ENCODE measurements around the gene GARRE1.
"Not testable (repeated sequence)": the region's sequence is repeated elsewhere in the genome, so short reads cannot be mapped to it uniquely, and the experiment has no call there.

Gene GARRE1

DNA sequence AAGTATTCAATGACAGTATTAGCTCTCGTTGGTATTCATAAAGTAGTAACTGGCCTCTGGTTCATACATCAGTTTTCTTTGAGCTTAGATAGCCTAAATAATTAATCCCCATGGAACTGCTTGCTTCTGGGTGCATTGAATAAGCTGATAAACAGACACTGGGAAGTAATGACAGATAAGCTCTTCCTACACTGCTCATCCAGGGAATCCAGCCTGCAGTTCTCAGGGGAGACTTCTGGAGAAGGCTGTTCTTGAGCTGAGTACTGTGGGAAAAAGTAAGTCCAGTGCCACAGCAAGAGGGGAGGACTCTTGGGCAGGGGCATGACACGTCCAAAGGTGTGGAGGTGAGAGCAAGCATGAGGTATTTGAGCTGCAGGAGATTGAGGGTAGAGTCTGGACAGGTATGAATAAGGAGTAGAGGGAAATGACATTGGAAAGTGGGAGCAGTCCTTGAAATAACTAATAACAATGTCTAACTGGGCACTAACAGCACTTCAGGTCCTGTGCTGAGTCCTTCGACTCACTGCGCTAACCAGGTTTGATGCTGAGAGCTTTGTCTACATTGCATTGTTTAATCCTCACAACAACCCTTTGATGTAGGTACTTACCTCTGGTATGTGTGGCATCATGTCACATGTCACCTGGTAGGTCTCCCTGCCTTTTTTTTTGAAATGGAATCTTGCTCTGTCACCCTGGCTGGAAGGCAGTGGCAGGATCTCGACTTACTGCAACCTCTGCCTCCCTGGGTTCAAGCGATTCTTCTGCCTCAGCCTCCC, 7.2 kb downstream of the GARRE1 start:
- FAIRE-seq = no peak

DNA sequence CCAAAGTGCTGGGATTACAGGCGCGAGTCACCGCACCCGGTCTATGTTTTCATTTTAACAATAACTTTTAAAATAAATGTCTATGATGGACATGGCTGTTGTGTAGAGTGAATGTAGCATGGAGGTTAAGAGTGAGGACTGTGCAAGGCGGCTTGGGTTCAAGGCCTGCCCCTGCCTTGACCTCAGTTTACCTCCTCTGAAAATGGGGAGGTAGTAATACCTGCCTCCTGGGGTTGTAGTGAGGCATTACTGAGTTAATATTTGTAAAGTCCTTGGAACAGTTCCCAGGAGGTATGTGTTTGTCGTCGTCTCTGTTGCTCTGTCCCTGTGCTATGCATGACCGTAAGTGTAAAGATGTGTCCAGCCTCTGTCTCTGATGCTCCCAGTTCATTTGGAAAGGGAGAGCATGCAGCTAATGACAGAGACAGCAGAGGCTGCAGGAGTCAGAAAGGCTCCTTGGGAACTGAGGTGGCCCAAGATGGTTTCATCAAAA, 9.4 kb downstream of the GARRE1 start:
- no peak for FAIRE-seq

DNA sequence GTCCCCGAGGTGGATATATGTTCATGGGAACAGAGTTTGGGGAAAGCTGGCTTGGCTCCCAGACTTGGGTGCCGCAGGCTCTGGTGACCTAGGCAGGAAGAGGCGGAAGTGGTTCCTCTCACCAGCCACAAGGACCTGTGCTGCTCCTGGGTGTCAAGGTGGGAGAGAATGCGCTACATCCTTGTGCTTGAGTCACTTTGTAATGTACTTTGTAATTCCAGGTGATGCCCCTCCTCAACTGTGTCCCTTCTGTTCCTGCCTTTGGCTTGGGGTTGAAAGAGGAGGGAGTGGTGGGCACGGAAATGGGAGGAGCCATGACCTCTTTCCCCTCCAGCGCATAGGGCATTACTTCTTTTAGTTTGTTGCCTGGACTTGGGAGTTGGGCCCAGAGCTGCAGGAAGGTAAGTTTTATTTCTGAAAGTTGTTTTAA, 10.9 kb downstream of the GARRE1 start:
- FAIRE-seq = no peak

DNA sequence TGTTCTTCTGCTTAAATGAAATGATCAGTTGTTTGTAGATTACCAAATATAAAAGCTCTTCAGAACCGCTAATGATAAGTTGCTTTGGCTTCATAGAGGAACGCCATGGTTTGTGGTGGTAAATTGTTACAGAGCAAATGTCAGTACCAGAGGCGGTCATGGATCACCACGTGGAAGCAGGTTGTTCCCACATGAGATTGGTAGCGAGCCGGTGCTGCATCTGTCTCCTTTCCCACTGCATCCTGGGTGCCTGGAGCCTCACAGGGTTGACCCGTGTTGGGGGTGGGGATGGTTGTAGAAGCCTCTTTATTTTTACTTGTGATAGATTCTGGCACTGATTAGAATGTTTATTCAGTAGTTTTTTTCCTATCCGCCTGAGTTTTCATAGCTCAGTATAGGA, 14.7 kb downstream of the GARRE1 start:
- no peak for FAIRE-seq

DNA sequence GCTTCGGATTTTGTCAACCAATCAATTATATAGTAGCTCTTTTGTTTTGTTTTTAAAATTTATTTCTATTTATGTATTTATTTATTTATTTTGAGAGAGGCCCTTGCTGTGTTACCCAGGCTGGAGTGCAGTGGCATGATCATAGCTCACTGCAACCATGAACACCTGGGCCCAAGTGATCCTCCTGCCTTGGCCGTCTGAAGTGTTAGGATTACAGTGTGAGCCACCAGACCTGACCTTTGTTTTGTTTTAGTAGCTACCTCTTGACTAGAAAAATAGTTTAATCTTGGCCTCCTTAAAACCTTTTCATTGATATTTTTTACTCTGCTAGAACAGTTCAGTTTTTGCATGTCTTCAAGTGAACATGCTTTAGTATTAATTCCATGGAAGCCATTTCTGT, 15.1 kb downstream of the GARRE1 start:
- FAIRE-seq = no peak

DNA sequence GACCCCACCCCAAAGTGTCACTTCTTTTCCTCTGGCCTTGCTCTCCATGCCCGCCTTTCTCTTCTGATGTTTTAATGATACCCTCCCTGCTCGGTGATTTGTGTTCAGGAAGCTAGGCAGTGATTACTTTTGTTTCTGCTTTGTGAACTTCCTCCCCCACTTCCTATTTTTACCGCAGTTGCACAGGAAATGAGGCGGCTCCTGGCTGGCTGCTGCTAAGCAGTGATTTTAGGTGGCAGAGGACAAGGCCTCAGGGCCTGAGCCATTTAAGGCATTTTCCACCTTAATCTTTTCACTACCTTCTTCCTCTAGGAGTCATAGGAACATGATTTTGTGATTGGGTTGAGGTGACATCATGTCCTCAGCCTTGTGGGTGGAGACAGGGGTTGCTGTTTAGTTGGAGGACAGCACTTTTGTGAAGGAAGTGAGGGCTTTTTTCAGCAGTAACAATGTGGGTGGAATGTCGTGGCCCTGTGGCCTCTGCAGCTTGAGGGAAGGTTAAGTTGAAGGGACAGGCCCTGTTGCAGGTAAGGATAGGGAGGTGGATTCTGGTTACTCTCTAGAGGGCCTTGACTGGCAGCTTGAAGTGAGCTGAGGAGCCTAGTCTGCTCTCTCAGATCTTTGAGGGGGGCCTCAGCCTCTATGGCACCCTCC, 15.7 kb downstream of the GARRE1 start:
- FAIRE-seq = no peak

DNA sequence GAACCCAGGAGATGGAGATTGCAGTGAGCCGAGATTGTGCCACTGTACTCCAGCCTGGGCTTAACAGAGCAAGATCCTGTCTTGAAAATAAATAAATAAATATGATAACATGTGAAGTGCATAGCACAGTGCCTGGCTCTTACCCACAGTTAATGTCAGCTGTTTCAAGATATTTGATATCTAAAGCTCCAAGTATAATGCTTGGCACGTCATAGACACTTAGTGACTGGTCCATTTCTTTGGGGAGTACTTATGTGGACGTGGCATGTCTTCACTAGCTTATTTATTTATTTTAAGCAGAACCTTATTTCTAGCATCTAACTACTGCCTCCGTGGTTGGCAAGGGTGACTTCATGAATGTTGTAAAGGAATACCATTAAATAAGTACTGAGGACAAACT, 18.8 kb downstream of the GARRE1 start:
- FAIRE-seq = no peak

DNA sequence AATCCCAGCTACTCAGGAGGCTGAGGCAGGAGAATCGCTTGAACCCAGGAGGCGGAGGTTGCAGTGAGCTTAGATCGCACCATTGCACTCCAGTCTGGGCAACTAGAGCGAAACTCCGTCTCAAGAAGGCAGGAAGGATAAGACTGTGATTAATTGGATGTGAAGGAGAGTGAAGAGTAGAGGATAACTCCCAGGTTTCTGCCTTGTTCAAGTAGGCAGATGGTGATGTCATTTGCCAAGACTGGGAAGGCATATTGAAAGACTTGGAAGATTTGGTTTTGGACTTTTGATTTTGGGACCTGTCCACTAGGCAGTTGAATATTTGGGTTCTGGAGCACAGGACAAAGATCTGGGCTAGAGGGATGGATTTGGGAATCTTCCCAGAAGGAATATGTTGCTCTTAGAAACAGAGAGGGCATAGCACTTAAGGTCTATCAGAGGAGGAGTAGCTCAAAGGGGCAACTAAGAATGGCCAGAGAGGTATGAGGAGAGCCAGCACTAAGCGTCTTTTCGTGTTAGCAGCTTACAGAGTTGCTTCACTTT, 20.0 kb downstream of the GARRE1 start:
- FAIRE-seq = no peak

DNA sequence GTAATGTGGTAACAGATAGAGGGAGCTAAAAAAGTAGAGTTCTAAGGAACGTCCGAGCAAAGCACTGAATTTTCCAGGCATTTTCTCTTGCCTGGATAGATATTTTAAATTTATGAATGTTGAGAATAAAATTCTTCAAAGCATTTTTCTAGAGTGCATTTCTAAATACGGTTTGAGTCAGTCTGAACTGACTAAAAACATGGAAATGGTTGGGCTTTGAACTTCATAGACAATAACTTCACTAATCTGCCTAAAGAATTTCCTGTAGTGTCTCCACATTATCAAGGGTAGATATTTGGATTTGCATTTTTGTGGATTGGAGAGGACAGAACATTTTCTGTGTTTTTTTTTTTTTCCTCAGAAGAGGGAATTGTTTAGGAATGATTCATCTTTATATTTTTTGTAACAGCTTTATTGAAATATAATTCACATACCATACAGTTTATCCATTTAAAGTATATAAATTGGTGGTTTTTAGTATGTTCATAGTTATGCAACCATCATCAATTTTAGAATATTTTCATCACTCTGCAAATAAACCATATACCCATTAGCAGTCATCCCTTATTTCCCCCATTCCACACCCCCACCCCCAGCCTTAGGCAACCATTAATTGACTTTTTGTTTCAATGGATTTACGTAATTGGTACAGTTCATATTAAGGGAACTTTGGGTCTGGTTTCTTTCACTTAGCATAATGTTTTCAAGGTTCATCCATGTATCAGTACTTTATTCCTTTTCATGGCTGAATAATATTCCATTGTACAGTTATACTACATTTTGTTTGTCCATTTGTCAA, 20.7 kb downstream of the GARRE1 start:
- FAIRE-seq = no peak

DNA sequence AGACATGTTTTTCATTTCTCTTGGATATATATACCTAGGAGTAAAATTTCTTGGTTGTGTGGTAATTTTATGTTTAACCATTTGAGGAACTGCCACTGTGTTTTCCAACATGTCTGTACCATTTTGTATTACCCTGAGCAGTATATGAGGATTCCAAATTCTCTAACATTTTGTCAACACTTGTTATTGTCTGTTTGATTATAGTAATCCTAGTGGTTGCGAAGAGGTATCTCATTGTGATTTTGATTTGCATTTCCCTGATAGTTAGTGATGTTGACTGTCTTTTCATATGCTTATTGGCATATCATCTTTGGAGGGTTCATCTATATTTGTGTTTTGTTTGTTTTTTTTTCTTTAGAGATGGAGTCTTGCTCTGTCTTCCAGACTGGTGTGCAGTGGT, 21.4 kb downstream of the GARRE1 start:
- no peak for FAIRE-seq

DNA sequence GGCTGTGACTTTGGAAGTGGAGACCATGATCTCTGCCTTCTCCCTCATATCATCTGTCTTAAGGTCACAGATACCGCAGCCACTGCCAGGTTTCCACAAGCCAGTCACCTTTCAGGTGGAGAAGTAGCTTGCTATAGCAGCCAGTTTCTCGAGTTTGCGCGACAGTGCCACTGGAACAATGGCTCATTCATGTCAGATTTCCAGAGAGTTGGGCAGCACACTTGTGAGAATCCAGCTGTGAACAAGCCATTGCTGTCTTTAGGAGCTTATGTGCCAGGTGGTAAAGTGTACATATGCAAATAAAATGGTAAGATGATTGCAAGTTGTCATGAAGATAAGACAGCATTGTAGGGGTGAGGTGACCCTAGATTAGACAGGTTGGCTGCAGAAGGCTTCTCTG, 22.3 kb downstream of the GARRE1 start:
- FAIRE-seq = no peak

DNA sequence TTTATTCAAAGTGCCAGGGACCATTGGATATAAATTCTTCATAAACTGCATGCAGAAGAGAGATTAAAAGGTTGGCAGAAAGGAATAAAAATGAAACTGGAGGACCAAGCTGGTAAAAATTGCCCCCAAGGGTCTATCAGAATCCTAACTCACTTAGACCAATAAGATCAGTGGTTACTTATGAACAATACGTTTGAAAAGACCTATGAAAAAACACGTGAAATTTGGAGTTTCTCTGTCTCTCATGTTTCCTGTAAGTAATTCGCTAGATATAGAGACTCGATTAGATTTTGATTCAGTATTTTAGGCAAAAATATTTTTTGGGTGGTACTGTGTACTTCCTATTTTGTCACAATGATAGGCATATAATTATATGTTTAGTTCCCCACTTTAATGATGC, 22.9 kb downstream of the GARRE1 start:
- FAIRE-seq = no peak

DNA sequence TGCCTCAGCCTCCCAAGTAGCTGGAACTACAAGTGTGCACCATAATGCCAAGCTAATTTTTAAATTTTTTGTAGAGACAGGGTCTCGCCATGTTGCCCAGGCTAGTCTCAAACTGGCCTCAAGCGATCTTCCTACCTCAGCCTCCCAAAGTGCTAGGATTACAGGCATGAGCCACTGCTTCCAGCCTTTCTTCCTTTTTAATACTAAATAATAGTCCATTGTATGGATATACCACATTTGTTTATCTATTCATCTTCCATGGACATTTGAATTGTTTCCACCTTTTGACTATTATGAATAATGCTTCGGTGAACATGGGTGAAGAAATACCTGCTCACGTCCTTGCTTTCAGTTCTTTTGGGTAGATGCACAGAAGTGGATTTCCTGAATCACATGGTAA, 24.4 kb downstream of the GARRE1 start:
- no peak for FAIRE-seq

DNA sequence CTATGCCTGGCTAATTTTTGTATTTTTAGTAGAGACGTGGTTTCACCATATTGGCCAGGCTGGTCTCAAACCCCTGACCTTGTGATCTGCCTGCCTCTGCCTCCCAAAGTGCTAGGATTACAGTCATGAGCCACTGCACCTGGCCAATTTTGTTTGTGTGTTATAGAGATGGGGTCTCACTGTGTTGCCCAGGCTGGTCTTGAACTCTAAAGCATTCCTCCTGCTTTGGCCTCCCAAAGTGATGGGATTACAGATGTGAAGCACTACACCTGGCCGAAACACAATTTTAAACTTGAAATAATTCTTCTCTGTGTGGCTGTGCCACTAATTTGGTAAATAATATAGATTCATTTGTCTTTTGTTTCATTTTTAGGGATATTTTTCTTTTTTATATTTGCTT, 27.1 kb downstream of the GARRE1 start:
- FAIRE-seq = not testable (repeated sequence)

DNA sequence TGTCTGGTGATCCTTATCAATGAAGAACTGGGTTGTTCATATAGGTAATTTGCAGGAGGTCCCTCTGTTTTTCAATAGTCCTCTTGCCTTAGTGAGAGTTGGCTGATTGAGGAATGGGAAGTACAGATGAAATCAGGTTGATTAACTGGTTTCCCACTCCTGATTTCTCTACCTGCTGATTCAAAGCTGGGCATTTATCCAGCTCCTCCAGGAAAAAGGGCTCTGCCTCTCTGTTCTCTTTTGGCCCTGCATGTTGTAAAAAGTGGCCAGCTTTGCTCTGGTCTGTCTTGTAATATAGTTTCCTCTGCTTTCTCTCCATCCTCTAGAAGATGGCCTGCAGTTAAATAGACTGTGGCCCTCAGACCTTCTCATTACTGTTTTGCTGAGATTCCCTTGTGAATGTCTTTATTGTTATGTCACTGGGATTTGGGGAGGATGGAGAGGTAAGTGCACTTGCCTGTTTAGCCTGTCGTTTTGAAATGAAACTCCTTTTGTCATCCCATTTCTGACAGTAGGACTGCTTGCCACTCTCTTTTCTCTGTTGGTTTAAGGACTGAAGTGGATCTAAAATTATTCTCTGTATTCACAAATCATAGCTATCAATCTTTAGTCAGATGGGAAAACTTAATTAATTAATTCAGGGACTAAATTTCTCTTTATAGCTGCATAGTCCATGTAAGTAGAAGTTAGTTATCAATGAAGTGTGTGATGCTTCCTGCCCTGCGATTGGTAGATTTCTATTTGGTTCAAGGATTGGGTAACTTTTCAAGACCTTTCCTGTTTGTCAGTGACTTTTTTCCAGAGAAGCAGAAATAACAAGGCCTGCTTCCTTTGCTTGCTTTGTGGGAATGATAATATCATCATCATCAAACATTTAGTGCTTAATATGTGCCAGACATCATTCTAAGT, 28.5 kb downstream of the GARRE1 start:
- no peak for FAIRE-seq

DNA sequence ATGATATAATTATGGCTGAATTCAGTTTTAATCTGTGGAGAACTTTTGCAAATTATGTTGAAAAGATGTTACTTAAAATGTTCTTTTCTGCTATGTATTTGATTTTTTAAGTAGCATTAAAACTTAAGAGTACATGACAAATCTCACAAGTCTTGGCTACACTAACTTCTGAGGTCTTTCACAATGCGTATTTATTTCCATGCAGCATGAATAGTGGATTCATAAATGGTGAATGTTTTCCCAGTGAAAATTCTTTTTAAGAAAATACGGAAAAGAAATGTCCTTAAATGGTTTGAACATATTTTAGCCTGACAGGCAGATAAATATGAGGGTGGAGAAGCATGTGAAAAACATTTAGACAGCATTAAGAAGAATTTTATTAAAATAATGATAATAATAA, 30.2 kb downstream of the GARRE1 start:
- no peak for FAIRE-seq

DNA sequence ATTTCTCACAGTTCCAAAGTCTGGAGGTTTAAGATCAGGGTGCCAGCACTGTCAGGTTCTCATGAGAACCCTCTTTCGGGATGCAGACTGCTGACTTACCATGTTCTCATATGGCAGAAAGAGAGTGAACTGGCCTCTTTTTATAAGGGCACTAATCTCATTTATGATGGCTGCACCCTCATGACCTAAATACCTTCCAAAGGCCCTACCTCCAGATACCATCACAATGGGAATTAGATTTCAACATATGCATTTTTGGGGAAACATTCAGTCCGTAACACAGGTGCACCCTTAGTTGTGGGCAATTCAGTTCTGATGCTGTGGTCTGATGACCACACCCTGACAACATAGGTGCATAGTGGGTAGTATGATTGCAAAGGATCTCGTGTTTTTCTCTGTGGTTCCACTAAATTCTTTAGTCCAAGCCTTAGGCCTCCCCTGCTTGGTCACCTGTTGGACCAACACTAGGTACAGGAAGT, 33.3 kb downstream of the GARRE1 start:
- no peak for FAIRE-seq

DNA sequence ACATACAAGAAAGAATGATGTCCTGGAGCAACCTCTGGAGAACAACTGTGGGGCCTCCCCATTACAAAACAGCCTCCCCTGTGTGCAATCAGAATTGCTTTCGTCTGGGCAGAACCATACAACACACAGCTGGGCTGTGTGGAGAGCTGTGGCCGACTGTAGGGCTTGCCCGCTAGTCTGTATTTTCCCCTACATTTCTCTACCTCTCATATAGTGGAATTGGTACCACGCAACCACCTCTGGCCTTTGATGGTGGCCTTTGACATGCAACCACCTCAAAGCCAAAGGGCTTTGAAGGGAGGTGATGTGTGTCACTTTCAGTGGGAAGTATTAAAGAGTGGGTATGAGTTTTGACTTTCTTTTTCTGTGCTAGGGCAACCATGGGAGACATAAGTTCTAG, 34.0 kb downstream of the GARRE1 start:
- FAIRE-seq = no peak

DNA sequence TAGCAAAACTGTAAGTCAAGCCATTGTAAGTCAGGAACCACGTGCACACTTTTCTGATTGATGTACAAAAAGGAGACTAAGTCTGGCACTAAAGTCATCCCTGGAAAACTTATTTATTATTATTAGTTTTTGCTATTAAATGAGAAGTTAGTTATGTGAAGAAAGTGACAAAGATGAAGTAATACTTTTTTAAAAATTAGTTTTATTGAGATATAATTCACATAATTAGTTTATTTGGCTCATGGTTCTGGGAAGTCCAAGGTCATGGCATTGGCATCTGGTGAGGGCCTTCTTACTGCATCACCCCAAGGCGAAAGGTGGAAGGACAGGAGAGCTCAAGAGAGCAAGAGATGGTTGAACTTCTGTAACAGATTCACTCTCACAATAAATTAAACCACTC, 36.9 kb downstream of the GARRE1 start:
- FAIRE-seq = no peak

DNA sequence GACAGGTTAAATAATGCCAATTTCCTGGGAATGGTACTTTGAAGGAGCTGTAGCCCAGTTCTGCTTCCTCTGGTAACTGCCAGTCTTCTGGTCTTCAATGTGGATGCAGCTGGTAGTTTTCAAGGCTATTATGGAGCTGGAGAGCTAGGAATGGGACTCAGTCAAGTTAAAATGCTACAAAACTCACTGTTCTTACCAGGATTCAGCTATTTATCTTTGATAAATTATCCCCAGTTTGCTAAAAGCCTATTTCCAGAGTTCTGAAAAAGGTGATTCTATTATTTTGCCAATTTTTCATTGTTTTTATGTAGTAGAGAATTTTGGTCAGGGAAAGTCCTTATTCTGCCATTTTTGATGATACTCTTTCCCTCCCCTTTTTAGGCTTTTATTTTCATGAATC, 40.7 kb downstream of the GARRE1 start:
- FAIRE-seq = no peak

DNA sequence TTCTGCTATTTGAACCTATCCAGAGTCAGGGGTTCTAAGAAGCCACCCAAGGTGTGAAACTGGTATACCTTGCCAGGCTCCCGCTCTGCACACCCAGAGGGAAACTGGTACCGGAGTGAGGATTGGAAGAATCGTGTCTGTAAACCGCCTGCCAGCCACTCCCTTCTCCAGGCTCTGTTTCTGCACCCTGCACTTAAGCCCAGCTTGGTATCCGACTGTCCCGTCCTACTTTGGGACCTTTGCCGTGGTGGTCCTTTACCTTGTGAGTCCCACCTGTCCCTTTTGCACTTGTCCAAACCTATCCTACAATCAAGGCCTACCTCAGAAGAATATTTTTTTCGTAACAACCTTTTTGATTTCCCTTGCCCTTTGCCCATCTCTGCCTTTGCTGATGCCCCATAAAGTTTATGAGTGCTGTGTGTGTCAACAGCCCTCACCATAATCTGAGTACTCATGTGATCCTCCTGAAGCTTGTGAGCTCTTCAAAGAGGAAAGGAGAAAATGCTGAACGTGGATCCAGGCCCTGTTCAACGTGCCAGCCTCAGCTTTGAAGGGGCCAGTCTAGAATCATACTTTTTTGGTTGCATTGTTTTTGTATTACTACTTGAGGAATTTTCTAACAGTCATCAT, 44.7 kb downstream of the GARRE1 start:
- FAIRE-seq = no peak

DNA sequence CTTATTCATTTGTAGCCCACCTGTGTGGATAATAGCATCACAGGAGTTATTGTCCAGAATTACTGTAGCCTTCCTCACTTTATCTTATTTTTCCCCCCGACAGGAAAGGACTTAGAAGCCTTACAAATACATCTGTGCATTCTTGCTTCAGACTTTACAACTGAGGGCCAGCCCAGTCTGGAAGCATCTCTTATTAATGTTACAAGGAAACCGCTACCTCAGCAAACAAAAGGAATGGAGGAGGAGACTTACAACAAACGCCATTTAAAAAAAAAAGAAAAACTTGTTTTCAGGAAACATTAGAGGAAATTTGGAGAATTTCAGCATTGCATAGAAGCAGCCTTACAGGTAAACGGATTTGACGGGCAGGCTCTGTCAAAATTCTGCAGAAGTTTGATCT, 45.2 kb downstream of the GARRE1 start:
- no peak for FAIRE-seq
